MM.1S (cell line): ENCODE measurements around the gene SLCO3A1.

Experiments
- DNase-seq: peaks from one replicate; pipeline ENCODE4 v3.0.0-alpha.2; 2015
- H2AFZ ChIP-seq: fragments of 300-600 bp; sonication (generic); 2 replicates; pipeline ENCODE4 v1.6.0; 2016; ENCODE audit warnings: antibody characterized with exemption, low read length
- H3F3A ChIP-seq: fragments of 300-600 bp; sonication (generic); 2 replicates; pipeline ENCODE4 v1.6.1; 2016; ENCODE audit warnings: mild to moderate bottlenecking, antibody characterized with exemption, low read length, moderate library complexity, mixed read lengths; ENCODE audit not compliant: insufficient read depth
- H3K27ac ChIP-seq: fragments of 300-600 bp; sonication (generic); 2 replicates; pipeline ENCODE4 v1.5.1; 2016; ENCODE audit warnings: mild to moderate bottlenecking, low read length
- H3K27me3 ChIP-seq: fragments of 300-600 bp; sonication (generic); replicated peaks from 2 replicates; pipeline ENCODE4 v1.6.0; 2016; ENCODE audit warnings: low read length; ENCODE audit not compliant: insufficient read depth
- H3K36me3 ChIP-seq: fragments of 300-600 bp; sonication (generic); replicated peaks from 2 replicates; pipeline ENCODE4 v1.6.1; 2016; ENCODE audit warnings: mild to moderate bottlenecking, low read length, mixed read lengths; ENCODE audit not compliant: insufficient read depth
- H3K4me1 ChIP-seq: fragments of 300-600 bp; sonication (generic); 2 replicates; pipeline ENCODE4 v1.6.1; 2016; ENCODE audit warnings: low read length, mixed read lengths
- H3K4me2 ChIP-seq: fragments of 300-600 bp; sonication (generic); 2 replicates; pipeline ENCODE4 v1.6.0; 2016; ENCODE audit warnings: low read depth, low read length
- H3K4me3 ChIP-seq: fragments of 300-600 bp; sonication (generic); 2 replicates; pipeline ENCODE4 v1.5.1; 2016; ENCODE audit warnings: low read length, mixed read lengths
- H3K79me2 ChIP-seq: fragments of 300-600 bp; sonication (generic); 2 replicates; pipeline ENCODE4 v1.6.1; 2016; ENCODE audit warnings: mixed run types, low read length, mixed read lengths
- H3K9ac ChIP-seq: fragments of 300-600 bp; sonication (generic); 2 replicates; pipeline ENCODE4 v1.6.1; 2016; ENCODE audit warnings: low read length, mixed read lengths
- H3K9me2 ChIP-seq: fragments of 300-600 bp; sonication (generic); replicated peaks from 2 replicates; pipeline ENCODE4 v1.6.1; 2016; ENCODE audit warnings: mild to moderate bottlenecking, low read length, mixed read lengths; ENCODE audit not compliant: insufficient read depth
- H3K9me3 ChIP-seq: fragments of 300-600 bp; sonication (generic); replicated peaks from 2 replicates; pipeline ENCODE4 v1.6.1; 2016; ENCODE audit warnings: mild to moderate bottlenecking, low read length, mixed read lengths; ENCODE audit not compliant: insufficient read depth
- H4K20me1 ChIP-seq: fragments of 300-600 bp; sonication (generic); 2 replicates; pipeline ENCODE4 v1.6.1; 2016; ENCODE audit warnings: mild to moderate bottlenecking, low read length, moderate library complexity, mixed read lengths; ENCODE audit not compliant: insufficient read depth
- CTCF ChIP-seq: fragments of 300-600 bp; sonication (generic); IDR thresholded peaks from 2 replicates; pipeline ENCODE4 v1.5.1; 2016; ENCODE audit warnings: antibody characterized with exemption, low read length, mixed read lengths
- EZH2 ChIP-seq: fragments of 300-600 bp; sonication (generic); optimal IDR thresholded peaks from 2 replicates; pipeline ENCODE3; 2017; ENCODE audit warnings: low read depth, mild to moderate bottlenecking, antibody characterized with exemption, low read length, mixed read lengths
- EZH2phosphoT487 ChIP-seq: fragments of 300-600 bp; sonication (generic); IDR thresholded peaks from 2 replicates; pipeline ENCODE4 v1.6.1; 2018; ENCODE audit warnings: antibody characterized with exemption, low read length

SLCO3A1 gene

DNA sequence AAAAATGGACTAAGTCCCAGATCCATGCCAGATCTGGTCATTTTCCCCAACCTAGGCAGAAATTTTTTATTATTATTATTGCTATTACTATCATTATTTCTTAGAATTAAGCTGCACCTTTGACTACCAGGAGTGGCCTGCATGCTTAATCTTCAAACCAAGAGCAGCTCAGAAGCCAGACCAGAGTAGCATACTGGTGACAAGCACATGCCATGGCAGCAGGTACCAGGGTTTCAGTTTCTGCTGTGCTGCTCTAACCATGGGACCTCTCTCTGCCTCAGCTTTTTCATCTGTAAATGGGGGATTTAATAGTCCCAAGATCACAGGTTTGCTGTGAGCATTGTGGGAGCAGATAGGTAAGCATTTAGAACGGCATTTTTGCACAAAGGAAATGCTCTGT lies 262.3 kb downstream of the SLCO3A1 start:
- H3K4me1 ChIP-seq, result peaks cover 4% of the 10 kb centered on the region; the same call in 1 of the 2 replicates
- TF ChIP-seq EZH2 (no peak), CTCF (no peak), EZH2phosphoT487 (no peak)

DNA sequence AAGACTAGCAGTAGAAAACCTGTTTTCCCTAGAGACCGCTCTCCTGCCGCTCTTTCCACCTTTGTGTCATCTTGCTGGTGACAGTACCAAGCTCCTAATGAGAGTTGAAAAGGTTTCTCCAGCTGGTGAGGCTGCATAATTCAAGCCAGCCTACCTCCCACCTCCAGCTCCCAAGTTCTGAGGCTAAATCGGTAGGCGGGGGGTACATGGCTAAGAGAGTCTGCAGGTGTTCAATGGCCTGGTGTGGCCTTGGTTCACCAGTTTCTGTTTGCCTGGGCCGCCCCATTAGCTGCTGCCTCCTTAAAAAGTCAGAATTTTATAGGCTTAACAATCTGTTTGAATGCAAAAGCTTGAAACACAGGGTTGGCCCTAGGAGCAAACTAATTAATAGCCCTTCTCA lies 262.8 kb downstream of the SLCO3A1 start:
- H3K4me1 ChIP-seq, result peaks cover 4% of the 10 kb centered on the region; the same call in 1 of the 2 replicates
- H3K9ac ChIP-seq, result no peak overlapping the region
- H3K79me2 ChIP-seq, result no peaks in the 10 kb centered on the region
- H4K20me1 ChIP-seq, result no peaks in the 10 kb centered on the region
- no peaks in the 10 kb centered on the region for H3K36me3 ChIP-seq
- H3K27me3 ChIP-seq, result no peaks in the 10 kb centered on the region
- TF ChIP-seq CTCF (no peak), EZH2phosphoT487 (no peak)
- H3K4me2 ChIP-seq, result peak overlapping the region; percentile 10; the same call in 1 of the 2 replicates
- no peaks in the 10 kb centered on the region for H3F3A ChIP-seq
- H3K9me2 ChIP-seq, result no peaks in the 10 kb centered on the region
- H3K9me3 ChIP-seq, result no peaks in the 10 kb centered on the region
- H3K4me3 ChIP-seq, result no peak overlapping the region
- DNase-seq, result no peak
- H3K27ac ChIP-seq, result peak overlapping the region; percentile 51; the same call in 1 of the 2 replicates
- no peak overlapping the region for H2AFZ ChIP-seq

More for the DNA sequence above, 262.3 kb downstream of the SLCO3A1 start:
- no peaks in the 10 kb centered on the region for H3K79me2 ChIP-seq
- no peak overlapping the region for H3K9ac ChIP-seq
- no peaks in the 10 kb centered on the region for H4K20me1 ChIP-seq
- no peaks in the 10 kb centered on the region for H3K27me3 ChIP-seq
- H3K9me3 ChIP-seq, result no peaks in the 10 kb centered on the region
- peak overlapping the region; percentile 51; the same call in 1 of the 2 replicates for H3K27ac ChIP-seq
- no peak overlapping the region for H3K4me3 ChIP-seq
- no peaks in the 10 kb centered on the region for H3F3A ChIP-seq
- no peaks in the 10 kb centered on the region for H3K36me3 ChIP-seq
- no peaks in the 10 kb centered on the region for H3K9me2 ChIP-seq
- H2AFZ ChIP-seq, result no peak overlapping the region
- H3K4me2 ChIP-seq, result no peak overlapping the region
- peak; percentile 34 for DNase-seq

DNA sequence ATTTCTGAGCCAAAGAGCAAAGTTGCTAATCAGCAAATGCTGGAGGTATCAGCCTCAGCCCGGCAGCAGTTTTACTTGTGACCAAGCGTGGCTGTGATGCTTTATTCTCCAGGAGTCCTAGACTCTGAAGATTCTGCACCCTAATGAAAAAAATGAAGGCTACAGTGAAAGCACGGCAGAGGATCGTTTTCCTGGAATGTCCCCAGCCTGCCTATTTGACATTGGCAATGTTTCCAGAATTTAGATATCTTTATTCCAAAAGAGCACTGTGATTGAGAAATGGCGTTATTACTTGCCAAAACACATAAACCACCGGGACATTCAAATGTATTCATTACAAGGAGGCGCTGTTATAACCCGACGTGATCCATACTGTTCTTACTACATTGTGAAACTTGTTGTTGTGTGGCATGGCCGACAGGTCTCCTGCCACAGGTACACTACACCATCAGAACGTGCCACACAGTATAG lies 263.8 kb downstream of the SLCO3A1 start:
- Histone ChIP-seq H3K79me2 (no peaks in the 10 kb centered on the region), H3K27me3 (no peaks in the 10 kb centered on the region), H3K4me1 (peaks cover 4% of the 10 kb centered on the region; the same call in 1 of the 2 replicates), H3K9ac (no peak overlapping the region), H3K27ac (no peak overlapping the region), H2AFZ (no peak overlapping the region), H3F3A (no peaks in the 10 kb centered on the region), H4K20me1 (no peaks in the 10 kb centered on the region), H3K9me3 (no peaks in the 10 kb centered on the region), H3K4me2 (no peak overlapping the region), H3K9me2 (no peaks in the 10 kb centered on the region), H3K4me3 (no peak overlapping the region), H3K36me3 (no peaks in the 10 kb centered on the region)
- no peak for DNase-seq
- TF ChIP-seq EZH2 (no peak), CTCF (no peak)
